OCI-LY3 (cell line): ENCODE data around the gene AKIRIN1.

ENCODE experiments used
- EZH2phosphoT487 ChIP-seq: fragments of 200-600 bp; shearing (Covaris generic); IDR thresholded peaks from 2 replicates; pipeline ENCODE4 v1.6.1; 2018; ENCODE audit warnings: antibody characterized with exemption, mixed run types, low read depth
- TF ChIP-seq, protein P1 (sequence below): fragments of 200-600, 300-600 bp; sonication (generic); IDR thresholded peaks from 2 replicates; pipeline ENCODE4 v1.5.1; 2014; ENCODE audit warnings: antibody characterized with exemption, low read length, low read depth

DNA sequence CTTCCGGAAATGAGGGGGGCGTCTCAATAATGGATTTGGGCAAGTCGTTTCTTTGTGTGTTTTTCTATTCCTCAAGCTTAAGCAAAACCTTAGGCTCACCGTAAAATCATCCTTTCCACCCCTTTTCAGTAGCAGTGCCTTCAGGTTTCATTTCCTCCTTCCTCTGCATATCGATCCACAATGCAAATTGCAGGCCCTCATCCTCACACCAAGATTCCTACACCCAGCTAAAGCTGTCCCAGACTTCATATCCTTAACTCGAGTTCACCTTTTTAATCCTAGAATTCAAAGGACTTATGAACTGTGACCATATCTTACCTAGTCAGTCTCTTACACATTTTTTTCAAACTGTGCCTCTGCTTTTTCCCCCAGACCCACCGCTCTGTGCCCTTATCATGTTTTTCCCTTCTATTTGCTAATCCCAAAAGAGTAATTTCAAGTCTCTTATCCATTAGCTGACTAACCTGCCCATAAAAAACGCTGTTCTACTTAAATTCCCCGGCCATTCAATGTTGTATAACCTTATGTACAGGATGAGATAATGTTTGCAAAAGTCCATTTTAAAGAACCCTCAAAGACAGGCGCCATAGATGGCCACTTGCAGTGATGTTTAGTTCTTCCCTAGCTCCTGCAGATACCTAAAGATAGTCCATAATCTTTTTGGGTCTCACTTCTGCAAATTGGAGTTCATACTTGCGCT, 1.5 kb downstream of the AKIRIN1 start:
- TF ChIP-seq, protein P1, sequence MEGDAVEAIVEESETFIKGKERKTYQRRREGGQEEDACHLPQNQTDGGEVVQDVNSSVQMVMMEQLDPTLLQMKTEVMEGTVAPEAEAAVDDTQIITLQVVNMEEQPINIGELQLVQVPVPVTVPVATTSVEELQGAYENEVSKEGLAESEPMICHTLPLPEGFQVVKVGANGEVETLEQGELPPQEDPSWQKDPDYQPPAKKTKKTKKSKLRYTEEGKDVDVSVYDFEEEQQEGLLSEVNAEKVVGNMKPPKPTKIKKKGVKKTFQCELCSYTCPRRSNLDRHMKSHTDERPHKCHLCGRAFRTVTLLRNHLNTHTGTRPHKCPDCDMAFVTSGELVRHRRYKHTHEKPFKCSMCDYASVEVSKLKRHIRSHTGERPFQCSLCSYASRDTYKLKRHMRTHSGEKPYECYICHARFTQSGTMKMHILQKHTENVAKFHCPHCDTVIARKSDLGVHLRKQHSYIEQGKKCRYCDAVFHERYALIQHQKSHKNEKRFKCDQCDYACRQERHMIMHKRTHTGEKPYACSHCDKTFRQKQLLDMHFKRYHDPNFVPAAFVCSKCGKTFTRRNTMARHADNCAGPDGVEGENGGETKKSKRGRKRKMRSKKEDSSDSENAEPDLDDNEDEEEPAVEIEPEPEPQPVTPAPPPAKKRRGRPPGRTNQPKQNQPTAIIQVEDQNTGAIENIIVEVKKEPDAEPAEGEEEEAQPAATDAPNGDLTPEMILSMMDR, result no peak
- no peak for TF ChIP-seq EZH2phosphoT487
